GM12878 (cell line): ENCODE results near the gene ZNF423. TPM values are rescaled to one million over a fixed set of nuclear protein-coding genes. Genes with fewer than 3 reads are reported as not detected.

ENCODE experiments used
- ATAC-seq: fragments of 200-7000 bp; cut with Tn5 transposase; 3 replicates; pipeline ENCODE4 v1.9.1; 2020; ENCODE audit warnings: mild to moderate bottlenecking, moderate library complexity
- BruUV-seq: library from RNA; stranded (reverse); fragments of 400-500 nt; replicated peaks from 2 replicates; lab custom pipeline; 2021; lab: Mats Ljungman, UMichigan
- CTCF ChIA-PET: fragments of 300-600 bp; sonication (Branson Sonifier 250); formaldehyde crosslinking; extraction: SDS; loops from one replicate; lab custom pipeline; 2021; ENCODE audit warnings: inconsistent platforms; lab: Yijun Ruan, JAX
- POLR2A ChIA-PET: fragments of 350-600 bp; formaldehyde crosslinking; extraction: SDS; loops from one replicate; lab custom pipeline; 2021; ENCODE audit warnings: inconsistent platforms; lab: Charles Lee
- RAD21 ChIA-PET: fragments of 300-600 bp; sonication (Branson Sonifier 250); formaldehyde crosslinking; loops from one replicate; lab custom pipeline; 2023; ENCODE audit warnings: antibody characterized with exemption; ENCODE audit not compliant: unreplicated experiment; lab: Charles Lee
- SMC1A ChIA-PET: fragments of 300-600 bp; sonication (Branson Sonifier 250); formaldehyde crosslinking; loops from one replicate; lab custom pipeline; 2023; ENCODE audit not compliant: unreplicated experiment, uncharacterized antibody; lab: Charles Lee
- DNase-seq: peaks from one replicate; pipeline ENCODE4 v3.0.0-alpha.2; 2011; ENCODE audit warnings: low read depth, low spot score
- FAIRE-seq: peaks from 3 replicates; lab custom pipeline; 2011; peaks lifted over from hg19 to GRCh38; lab: Jason Lieb, UNC
- H2AFZ ChIP-seq: 2 replicates; pipeline ENCODE4 v1.6.0; 2011; ENCODE audit warnings: low read depth, low read length, control low read depth; ENCODE audit not compliant: control insufficient read depth
- H3K27ac ChIP-seq: 2 replicates; pipeline ENCODE4 v1.5.1; 2011; ENCODE audit warnings: control low read depth; ENCODE audit not compliant: control insufficient read depth, insufficient read depth
- H3K27me3 ChIP-seq, 2 experiments: replicated peaks in 1 of 2; 2 replicates each; pipeline versions ENCODE4 v1.6.0 to v1.6.1; 2011; ENCODE audit warnings: low read length in 1 of 2; ENCODE audit not compliant: control insufficient read depth in 2 of 2, insufficient read depth in 2 of 2
- H3K36me3 ChIP-seq, 2 experiments: 2 replicates each; pipeline ENCODE4 v1.5.1; 2011; ENCODE audit warnings: low read length in 1 of 2; ENCODE audit not compliant: control insufficient read depth in 2 of 2, insufficient read depth in 2 of 2
- H3K4me1 ChIP-seq: 2 replicates; pipeline ENCODE4 v1.6.1; 2011; ENCODE audit warnings: mild to moderate bottlenecking, low read length, moderate library complexity, mixed read lengths; ENCODE audit not compliant: control insufficient read depth, insufficient read depth
- H3K4me2 ChIP-seq: 2 replicates; pipeline ENCODE4 v1.6.0; 2011; ENCODE audit warnings: control low read depth; ENCODE audit not compliant: control insufficient read depth, insufficient read depth
- H3K4me3 ChIP-seq: fragments of 200-600 bp; sonication (generic); 2 replicates; pipeline ENCODE4 v1.5.1; 2016
- H3K79me2 ChIP-seq: 2 replicates; pipeline ENCODE4 v1.6.0; 2011; ENCODE audit warnings: low read length; ENCODE audit not compliant: control insufficient read depth, insufficient read depth
- H3K9ac ChIP-seq: 2 replicates; pipeline ENCODE4 v1.8.0; 2011; ENCODE audit warnings: low read length, control low read depth, mixed read lengths; ENCODE audit not compliant: control insufficient read depth, insufficient read depth
- H3K9me3 ChIP-seq: replicated peaks from 3 replicates; pipeline ENCODE4 v1.5.1; 2011; ENCODE audit warnings: mild to moderate bottlenecking, low read length; ENCODE audit not compliant: control insufficient read depth, insufficient read depth
- H4K20me1 ChIP-seq: 2 replicates; pipeline ENCODE4 v1.6.0; 2011; ENCODE audit not compliant: control insufficient read depth, insufficient read depth
- CREM ChIP-seq: IDR thresholded peaks from 2 replicates; pipeline ENCODE4 v1.6.1; 2014; ENCODE audit warnings: antibody characterized with exemption, low read depth
- JUND ChIP-seq: IDR thresholded peaks from 2 replicates; pipeline ENCODE4 v1.6.1; 2012; ENCODE audit warnings: low read depth, mild to moderate bottlenecking, low read length, improper control_type of control experiment, moderate library complexity
- PRDM15 ChIP-seq: fragments of 450-650 bp; formaldehyde crosslinking; IDR thresholded peaks from 2 replicates; pipeline ENCODE4 v1.4.0; 2020; ENCODE audit warnings: mild to moderate bottlenecking, moderate library complexity
- RELA ChIP-seq: fragments of 450-650 bp; IDR thresholded peaks from 2 replicates; pipeline ENCODE4 v1.8.0; 2014; ENCODE audit warnings: borderline replicate concordance; ENCODE audit not compliant: partially characterized antibody
- SUZ12 ChIP-seq: fragments of 200-600 bp; sonication (generic); IDR thresholded peaks from one replicate; pipeline ENCODE4 v1.6.1; 2018; ENCODE audit warnings: antibody characterized with exemption, mild to moderate bottlenecking; ENCODE audit not compliant: unreplicated experiment
- YBX1 ChIP-seq: fragments of 450-650 bp; IDR thresholded peaks from 2 replicates; pipeline ENCODE4 v1.6.1; 2016; ENCODE audit warnings: antibody characterized with exemption
- YY1 ChIP-seq: IDR thresholded peaks from 2 replicates; pipeline ENCODE4 v1.6.1; 2011; ENCODE audit warnings: low read depth, mild to moderate bottlenecking, low read length
- ZNF217 ChIP-seq: fragments of 450-650 bp; IDR thresholded peaks from 2 replicates; pipeline ENCODE4 v1.6.1; 2017; ENCODE audit warnings: antibody characterized with exemption, mild to moderate bottlenecking
- WGBS: methylation state at CpG from one replicate; pipeline ENCODE4 v1.1.6; 2016; ENCODE audit warnings: low lambda C conversion rate; ENCODE audit not compliant: insufficient replicate concordance, insufficient coverage; ENCODE audit errors: missing lambda C conversion rate; 5-methylcytosine and 5-hydroxymethylcytosine counted together
- in situ Hi-C: fragments of 300-500 bp; cut with MboI; formaldehyde crosslinking; loops from 9 replicates; pipeline ENCODE4 v1.14.3; 2018; ENCODE audit warnings: mixed read lengths
- intact Hi-C: fragments of 100-400 bp; cut with micrococcal nuclease; formaldehyde crosslinking; loops from one replicate; pipeline ENCODE4 v1.14.2; 2022; ENCODE audit not compliant: unreplicated experiment
- polyA plus RNA-seq, 11 experiments: library from polyadenylated mRNA; depleted of rRNA in 4 of 11; unstranded in 6 of 11; stranded (reverse) in 5 of 11; fragments of >200 nt; fragmentation: Nextera tagmentation in 4 of 11; fragmentation: Illumina TruSeq in 1 of 11; extraction: Ambion mirVana in 4 of 11; extraction: Trizol in 1 of 11; gene quantifications; 1 replicate in 1 of 11; 2 replicates in 10 of 11; pipeline versions ENCODE4 v1.2.1 to v1.2.3, GENCODE V29; 2011 to 2016; ENCODE audit warnings: inconsistent platforms in 2 of 11, missing spikeins in 2 of 11, low read depth in 1 of 11
- total RNA-seq, 4 experiments: library from RNA; depleted of rRNA in 3 of 4; stranded (reverse); fragments of >200 nt in 3 of 4; fragmentation: Illumina TruSeq in 1 of 4; extraction: Trizol in 1 of 4; gene quantifications; 2 replicates each; pipeline versions ENCODE4 v1.2.1 to v1.2.3, GENCODE V29; 2013 to 2021

The ZNF423 gene
- total and polyA plus RNA-seq, 10 of the 15 experiments (the other 5 are each of a cell fraction or from before 2014, with no cell fraction given), result 0.03 to 0.64 (median 0.10) TPM

DNA sequence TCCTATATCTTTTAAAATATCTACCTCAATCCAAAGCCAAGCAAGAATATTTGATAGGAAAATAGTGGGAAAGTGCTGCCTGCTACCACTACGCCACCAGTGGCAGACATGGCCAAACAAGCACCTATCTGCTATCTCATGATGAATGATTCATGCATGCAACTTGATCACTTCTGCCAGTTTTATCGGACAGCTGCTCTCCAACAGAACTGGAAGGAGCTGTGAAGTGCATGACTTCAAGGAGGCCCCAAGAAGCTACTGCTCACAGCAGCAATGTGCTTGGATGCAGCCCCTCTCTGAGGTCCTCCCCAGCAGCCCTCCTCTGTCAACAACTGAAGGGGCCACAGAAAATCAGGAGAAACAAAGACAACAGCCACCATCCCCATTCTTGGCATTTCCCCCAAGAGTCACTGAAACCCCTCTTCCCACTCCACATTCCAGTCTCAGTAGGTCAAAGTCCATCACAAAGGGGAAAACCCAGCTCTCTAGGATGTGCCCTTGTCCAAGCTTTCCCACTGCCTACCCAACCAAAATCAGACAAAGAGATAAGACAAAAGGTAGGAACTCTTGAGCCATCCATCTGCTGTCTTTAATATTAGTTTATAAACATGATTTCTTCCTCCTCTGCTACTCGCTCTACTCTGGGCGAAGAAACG, 267.1 kb downstream of the ZNF423 start (continued):
- no peak for TF ChIP-seq CREM
- no peak for TF ChIP-seq SUZ12
- TF ChIP-seq YY1, result no peak

- Histone ChIP-seq H3K79me2 (no peaks in the 10 kb centered on the region), H4K20me1 (no peaks in the 10 kb centered on the region), H3K27ac (no peak overlapping the region), H3K9me3 (no peaks in the 10 kb centered on the region), H3K27me3 (no peaks in the 10 kb centered on the region; a peak in 1 of 4 replicates), H3K4me1 (peaks cover 4% of the 10 kb centered on the region; the same call in 1 of the 2 replicates), H3K36me3 (no peaks in the 10 kb centered on the region), H3K9ac (no peak overlapping the region), H2AFZ (no peak overlapping the region), H3K4me3 (no peak overlapping the region), H3K4me2 (no peak overlapping the region)
- CTCF ChIA-PET, result interaction anchor here (0.9 to 2.1 kb wide), 3 partner anchors 76 to 180 kb away, joined by 3 to 11 read pairs (median 4); no protein-coding TSS in a partner anchor
- no peak for FAIRE-seq
- TF ChIP-seq RELA, result no peak
- TF ChIP-seq SUZ12, result no peak
- no peak for TF ChIP-seq ZNF217
- no peak for TF ChIP-seq PRDM15 (CRISPR knock-in tag)
- TF ChIP-seq YBX1, result no peak
- TF ChIP-seq JUND, result no peak
- WGBS, result 50% methylated on average over 3 of the region's 3 CpGs
- ATAC-seq, result no peak
- RAD21 ChIA-PET, result no interaction called here
- BruUV-seq, result no TSS peak
- intact Hi-C loops (no loop called here), in situ Hi-C loops (no loop called here)
- no peak for DNase-seq
- POLR2A ChIA-PET, result no interaction called here
- SMC1A ChIA-PET, result no interaction called here
These were observed 267.9 kb downstream of the ZNF423 start for GRCh38 chr16:49588026-49588425.
